Thoracic aorta (tissue), 2 donors: ENCODE measurements around the gene RARB. TPM values are rescaled to one million over a fixed set of nuclear protein-coding genes. Genes with fewer than 3 reads are reported as not detected.

Experiments
- ATAC-seq: fragments of 150-250 bp; one replicate; pipeline ENCODE4 v1.8.0; 2017; ENCODE audit warnings: low read depth; ENCODE audit not compliant: insufficient number of reproducible peaks, low FRiP score
- DNase-seq: peaks from one replicate; pipeline ENCODE4 v3.0.0-alpha.2; 2020; ENCODE audit warnings: low spot score
- H3K27ac ChIP-seq, 2 donors: fragments of 200-600 bp; sonication (generic); 1 replicate in 1 of 2; 2 replicates in 1 of 2; pipeline ENCODE4 v1.5.1; 2016; ENCODE audit warnings: mild to moderate bottlenecking in 2 of 2, moderate library complexity in 2 of 2
- H3K27me3 ChIP-seq: fragments of 200-600 bp; sonication (generic); replicated peaks from 2 replicates; pipeline ENCODE4 v1.6.0; 2016; ENCODE audit warnings: mild to moderate bottlenecking; ENCODE audit not compliant: insufficient read depth
- H3K36me3 ChIP-seq: fragments of 200-600 bp; sonication (generic); one replicate; pipeline ENCODE4 v1.5.1; 2016
- H3K4me1 ChIP-seq, 2 donors: fragments of 200-600 bp; sonication (generic); 1 replicate in 1 of 2; 2 replicates in 1 of 2; pipeline versions ENCODE4 v1.5.1 to v1.6.0; 2016; ENCODE audit warnings: low read depth in 2 of 2, mild to moderate bottlenecking in 1 of 2; ENCODE audit not compliant: control insufficient read depth in 1 of 2
- H3K4me3 ChIP-seq: fragments of 200-600 bp; sonication (generic); 2 replicates; pipeline ENCODE4 v1.5.1; 2016; ENCODE audit warnings: mild to moderate bottlenecking
- H3K9me3 ChIP-seq: fragments of 200-600 bp; sonication (generic); 2 replicates; pipeline ENCODE4 v1.5.1; 2016
- total RNA-seq, 2 donors: library from RNA; depleted of rRNA; stranded (reverse); fragments of >200 nt; gene quantifications; one replicate each; pipeline versions ENCODE4 v1.1.0 to v1.2.3, GENCODE V29; 2016
- TF ChIP-seq, protein P1 (sequence below): fragments of 200-600 bp; sonication (generic); IDR thresholded peaks from one replicate; pipeline ENCODE4 v1.5.1; 2019; ENCODE audit warnings: antibody characterized with exemption

Gene RARB
- total RNA-seq, 2 donors from 2014 or later = 3.8 to 12.3 TPM

DNA sequence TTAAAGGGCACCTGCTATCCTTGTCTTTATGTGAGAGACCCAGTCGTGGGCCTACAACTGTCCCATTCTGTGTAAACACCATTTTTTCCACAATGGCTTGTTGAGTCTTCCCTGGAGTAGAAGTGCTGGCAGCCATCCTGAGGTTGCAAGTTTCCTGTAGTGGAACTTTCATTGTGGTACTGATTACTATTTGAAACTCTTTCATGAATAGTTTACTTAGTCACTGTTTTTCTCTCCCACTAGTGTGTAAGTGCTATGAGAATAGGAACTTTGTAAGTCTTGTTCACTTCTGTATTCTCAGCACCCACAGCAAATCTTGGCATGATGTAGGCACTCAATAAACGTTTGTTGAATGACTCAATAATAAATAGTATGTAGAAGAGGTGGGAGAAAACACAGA, 48.6 kb downstream of the RARB start:
- Histone ChIP-seq H3K27ac (peak overlapping the region; percentile 10 to 29), H3K9me3 (no peaks in the 10 kb centered on the region), H3K36me3 (no peaks in the 10 kb centered on the region), H3K4me3 (no peak overlapping the region), H3K27me3 (no peaks in the 10 kb centered on the region), H3K4me1 (peaks cover 16 to 85% of the 10 kb centered on the region in 2 donors)
- ATAC-seq (no peak), DNase-seq (no peak)
- TF ChIP-seq, protein P1, sequence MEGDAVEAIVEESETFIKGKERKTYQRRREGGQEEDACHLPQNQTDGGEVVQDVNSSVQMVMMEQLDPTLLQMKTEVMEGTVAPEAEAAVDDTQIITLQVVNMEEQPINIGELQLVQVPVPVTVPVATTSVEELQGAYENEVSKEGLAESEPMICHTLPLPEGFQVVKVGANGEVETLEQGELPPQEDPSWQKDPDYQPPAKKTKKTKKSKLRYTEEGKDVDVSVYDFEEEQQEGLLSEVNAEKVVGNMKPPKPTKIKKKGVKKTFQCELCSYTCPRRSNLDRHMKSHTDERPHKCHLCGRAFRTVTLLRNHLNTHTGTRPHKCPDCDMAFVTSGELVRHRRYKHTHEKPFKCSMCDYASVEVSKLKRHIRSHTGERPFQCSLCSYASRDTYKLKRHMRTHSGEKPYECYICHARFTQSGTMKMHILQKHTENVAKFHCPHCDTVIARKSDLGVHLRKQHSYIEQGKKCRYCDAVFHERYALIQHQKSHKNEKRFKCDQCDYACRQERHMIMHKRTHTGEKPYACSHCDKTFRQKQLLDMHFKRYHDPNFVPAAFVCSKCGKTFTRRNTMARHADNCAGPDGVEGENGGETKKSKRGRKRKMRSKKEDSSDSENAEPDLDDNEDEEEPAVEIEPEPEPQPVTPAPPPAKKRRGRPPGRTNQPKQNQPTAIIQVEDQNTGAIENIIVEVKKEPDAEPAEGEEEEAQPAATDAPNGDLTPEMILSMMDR = no peak

DNA sequence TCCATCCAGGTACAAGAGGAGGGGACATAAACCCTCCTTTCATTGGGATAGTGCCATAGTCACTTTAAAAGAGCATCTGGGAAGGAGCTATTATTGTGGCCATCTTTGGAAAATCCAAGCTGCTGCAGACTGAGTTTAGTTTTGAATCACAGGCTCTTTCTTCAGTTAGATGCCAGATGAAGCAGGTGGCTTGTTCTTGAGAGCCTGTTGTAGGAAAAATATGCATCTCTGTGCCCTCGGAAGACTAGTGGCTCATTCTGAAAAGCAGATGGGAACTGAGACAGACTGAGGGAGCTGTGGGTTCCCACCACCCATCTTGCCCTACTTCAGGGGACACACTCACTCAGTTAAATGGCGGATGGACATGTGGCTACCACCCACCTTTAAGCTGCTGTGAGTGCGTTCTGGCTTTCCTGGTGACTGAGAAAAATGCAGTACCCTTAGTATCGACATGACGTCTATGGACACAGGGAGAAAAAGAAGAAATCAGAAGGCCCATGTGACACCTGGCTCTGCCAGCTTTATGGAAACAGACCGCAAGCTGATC, 50.2 kb downstream of the RARB start:
- peak overlapping the region; percentile 2 to 54 for H3K27ac ChIP-seq
- TF ChIP-seq, protein P1 = no peak
- ATAC-seq = no peak
- no peak overlapping the region for H3K4me3 ChIP-seq
- H3K9me3 ChIP-seq = no peaks in the 10 kb centered on the region
- H3K27me3 ChIP-seq = no peaks in the 10 kb centered on the region
- DNase-seq = no peak
- H3K4me1 ChIP-seq = peaks cover 12 to 68% of the 10 kb centered on the region in 2 donors
- H3K36me3 ChIP-seq = no peaks in the 10 kb centered on the region

DNA sequence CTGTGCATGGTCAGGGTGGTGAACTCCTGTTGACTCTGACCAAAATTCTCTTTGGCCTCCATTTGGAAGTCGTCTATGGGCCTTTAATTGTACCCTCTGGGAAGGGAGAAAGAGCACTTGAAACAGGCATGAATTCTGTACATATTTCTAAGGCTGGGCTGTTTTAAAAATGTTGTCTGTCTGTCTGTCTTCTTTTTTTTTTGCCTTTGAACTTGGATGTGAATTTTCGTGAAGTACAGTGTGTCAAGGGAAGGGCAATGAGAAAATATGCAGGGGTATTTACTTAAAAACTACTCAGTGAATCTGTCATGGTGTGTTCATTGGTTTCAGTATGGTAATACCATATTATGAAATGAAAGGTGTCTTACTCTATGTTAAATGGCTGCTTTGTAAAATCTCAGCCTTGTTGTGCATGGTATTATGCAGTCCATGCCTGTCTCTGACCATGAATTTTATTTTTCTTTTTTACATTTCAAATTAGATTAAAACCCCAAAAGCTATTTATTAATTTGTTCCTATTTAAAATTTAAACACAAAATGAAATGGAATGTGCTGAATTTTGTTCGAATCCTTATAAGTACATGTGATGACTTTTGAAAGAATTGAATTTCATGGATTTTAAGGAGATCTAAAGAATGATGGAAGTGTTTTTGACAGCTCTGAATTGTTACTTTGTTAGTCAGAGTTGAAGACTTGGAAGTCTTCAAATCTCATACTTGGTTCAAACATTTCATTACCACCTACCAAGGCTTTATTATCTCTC, 51.1 kb downstream of the RARB start:
- peak overlapping the region in 1 of 2 donors; percentile 54 for H3K27ac ChIP-seq
- no peaks in the 10 kb centered on the region for H3K9me3 ChIP-seq
- peaks cover 9 to 60% of the 10 kb centered on the region in 2 donors for H3K4me1 ChIP-seq
- H3K27me3 ChIP-seq = no peaks in the 10 kb centered on the region
- DNase-seq (no peak), ATAC-seq (no peak)
- no peaks in the 10 kb centered on the region for H3K36me3 ChIP-seq
- TF ChIP-seq, protein P1 = no peak
- H3K4me3 ChIP-seq = no peak overlapping the region

DNA sequence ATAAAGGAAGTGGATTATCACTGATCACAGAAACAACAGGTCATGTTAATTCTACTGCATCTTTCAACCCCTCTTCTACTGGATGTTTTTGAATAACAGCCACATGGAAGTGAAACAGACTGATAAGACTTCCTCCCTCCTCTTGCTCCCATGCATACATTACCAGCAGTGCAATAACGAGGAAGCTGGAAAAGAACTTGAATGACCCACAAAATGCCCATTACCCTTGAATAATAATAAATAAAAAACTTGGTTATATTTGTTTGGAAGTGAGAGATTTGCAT, 51.6 kb downstream of the RARB start:
- Histone ChIP-seq H3K36me3 (no peaks in the 10 kb centered on the region), H3K27ac (no peak overlapping the region), H3K9me3 (no peaks in the 10 kb centered on the region), H3K27me3 (no peaks in the 10 kb centered on the region), H3K4me3 (no peak overlapping the region), H3K4me1 (peaks cover 6 to 54% of the 10 kb centered on the region in 2 donors)
- DNase-seq (no peak), ATAC-seq (no peak)
- TF ChIP-seq, protein P1 = no peak

DNA sequence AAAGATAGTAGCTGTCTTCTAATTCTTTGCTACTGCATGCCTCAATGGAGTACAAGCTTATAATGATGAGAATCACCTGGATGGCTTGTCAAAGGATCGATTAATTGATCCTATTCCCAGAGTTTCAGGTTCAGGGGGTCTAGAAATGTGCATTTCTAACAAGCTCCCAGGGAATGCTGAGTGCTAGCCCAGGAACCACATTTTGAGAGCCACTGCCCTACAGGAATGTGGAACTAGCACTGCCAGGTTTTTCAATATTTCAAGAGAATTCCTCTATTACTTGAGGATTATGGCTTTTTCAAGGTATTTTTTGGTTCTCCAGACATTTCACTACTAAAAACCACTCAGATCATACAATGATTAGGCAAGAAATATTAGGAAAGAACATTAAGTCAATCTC, 52.7 kb downstream of the RARB start:
- no peak overlapping the region for H3K27ac ChIP-seq
- TF ChIP-seq, protein P1 = no peak
- DNase-seq (no peak), ATAC-seq (no peak)
- no peaks in the 10 kb centered on the region for H3K9me3 ChIP-seq
- no peak overlapping the region for H3K4me3 ChIP-seq
- no peaks in the 10 kb centered on the region for H3K36me3 ChIP-seq
- peaks cover 6 to 52% of the 10 kb centered on the region in 2 donors for H3K4me1 ChIP-seq
- H3K27me3 ChIP-seq = no peaks in the 10 kb centered on the region
